Fibroblast of pulmonary artery (primary cell): ENCODE data around the gene RHOB.
"Not testable (repeated sequence)": the region's sequence is repeated elsewhere in the genome, so short reads cannot be mapped to it uniquely, and the experiment has no call there.

Experiments used
- DNase-seq: peaks from one replicate; pipeline ENCODE4 v3.0.0-alpha.2; 2010; ENCODE audit warnings: low read depth
- H3K4me3 ChIP-seq: replicated peaks from 2 replicates; pipeline ENCODE4 v1.5.1; 2011; ENCODE audit warnings: low read depth, mild to moderate bottlenecking, control low read depth, low read length, moderate library complexity
- TF ChIP-seq, protein P1 (sequence below): IDR thresholded peaks from 2 replicates; pipeline ENCODE4 v1.5.1; 2011; ENCODE audit warnings: mild to moderate bottlenecking, control low read depth, low read length, inconsistent platforms; ENCODE audit errors: missing control alignments

Gene RHOB

GRCh38 chr2:20431772-20432171 is 15.1 kb upstream of the RHOB start:
- no peak for DNase-seq

GRCh38 chr2:20432714-20433113 is 14.2 kb upstream of the RHOB start:
- DNase-seq, result no peak
- no peak overlapping the region for H3K4me3 ChIP-seq
- TF ChIP-seq, protein P1, sequence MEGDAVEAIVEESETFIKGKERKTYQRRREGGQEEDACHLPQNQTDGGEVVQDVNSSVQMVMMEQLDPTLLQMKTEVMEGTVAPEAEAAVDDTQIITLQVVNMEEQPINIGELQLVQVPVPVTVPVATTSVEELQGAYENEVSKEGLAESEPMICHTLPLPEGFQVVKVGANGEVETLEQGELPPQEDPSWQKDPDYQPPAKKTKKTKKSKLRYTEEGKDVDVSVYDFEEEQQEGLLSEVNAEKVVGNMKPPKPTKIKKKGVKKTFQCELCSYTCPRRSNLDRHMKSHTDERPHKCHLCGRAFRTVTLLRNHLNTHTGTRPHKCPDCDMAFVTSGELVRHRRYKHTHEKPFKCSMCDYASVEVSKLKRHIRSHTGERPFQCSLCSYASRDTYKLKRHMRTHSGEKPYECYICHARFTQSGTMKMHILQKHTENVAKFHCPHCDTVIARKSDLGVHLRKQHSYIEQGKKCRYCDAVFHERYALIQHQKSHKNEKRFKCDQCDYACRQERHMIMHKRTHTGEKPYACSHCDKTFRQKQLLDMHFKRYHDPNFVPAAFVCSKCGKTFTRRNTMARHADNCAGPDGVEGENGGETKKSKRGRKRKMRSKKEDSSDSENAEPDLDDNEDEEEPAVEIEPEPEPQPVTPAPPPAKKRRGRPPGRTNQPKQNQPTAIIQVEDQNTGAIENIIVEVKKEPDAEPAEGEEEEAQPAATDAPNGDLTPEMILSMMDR, result no peak

More at GRCh38 chr2:20431772-20432171, 15.1 kb upstream of the RHOB start:
- TF ChIP-seq, protein P1, result no peak
- H3K4me3 ChIP-seq, result no peak overlapping the region

- no peak for DNase-seq
- no peak overlapping the region for H3K4me3 ChIP-seq
- TF ChIP-seq, protein P1, result no peak
Observed at GRCh38 chr2:20433249-20433648, 13.6 kb upstream of the RHOB start.

DNA sequence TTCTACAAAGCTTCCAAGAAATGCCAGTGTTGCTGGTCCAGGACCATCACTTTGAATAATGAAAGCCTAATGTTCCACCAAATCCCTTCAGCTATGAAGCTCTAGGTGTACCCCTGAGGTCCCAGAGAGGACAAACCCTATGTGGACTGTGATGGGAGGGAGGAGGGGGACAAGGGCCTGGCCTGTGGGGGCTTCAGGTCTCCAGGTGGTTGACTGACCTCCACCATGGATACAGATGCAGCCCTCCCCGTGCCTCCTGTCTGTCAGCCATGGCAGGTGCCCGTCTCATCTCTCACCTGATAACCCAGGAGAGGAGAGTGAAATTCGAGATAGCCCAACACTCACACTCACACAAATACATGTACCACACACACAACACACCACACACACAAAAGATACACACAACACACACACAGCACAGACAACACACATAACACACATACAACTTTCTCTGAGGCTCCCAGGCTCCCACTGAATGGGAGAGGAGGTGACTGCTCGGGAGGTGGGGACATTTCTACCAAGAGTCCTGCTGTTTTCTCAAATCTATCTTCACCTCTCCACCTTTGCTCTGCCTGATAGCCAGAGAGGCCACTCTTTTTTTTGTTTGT is 12.8 kb upstream of the RHOB start:
- TF ChIP-seq, protein P1, result no peak
- H3K4me3 ChIP-seq, result no peak overlapping the region
- DNase-seq, result no peak

GRCh38 chr2:20434588-20435294 is 12.1 kb upstream of the RHOB start:
- no peak for DNase-seq
- no peak overlapping the region for H3K4me3 ChIP-seq
- TF ChIP-seq, protein P1, result no peak

GRCh38 chr2:20435456-20435855 is 11.4 kb upstream of the RHOB start:
- not testable (repeated sequence) for H3K4me3 ChIP-seq, DNase-seq

DNA sequence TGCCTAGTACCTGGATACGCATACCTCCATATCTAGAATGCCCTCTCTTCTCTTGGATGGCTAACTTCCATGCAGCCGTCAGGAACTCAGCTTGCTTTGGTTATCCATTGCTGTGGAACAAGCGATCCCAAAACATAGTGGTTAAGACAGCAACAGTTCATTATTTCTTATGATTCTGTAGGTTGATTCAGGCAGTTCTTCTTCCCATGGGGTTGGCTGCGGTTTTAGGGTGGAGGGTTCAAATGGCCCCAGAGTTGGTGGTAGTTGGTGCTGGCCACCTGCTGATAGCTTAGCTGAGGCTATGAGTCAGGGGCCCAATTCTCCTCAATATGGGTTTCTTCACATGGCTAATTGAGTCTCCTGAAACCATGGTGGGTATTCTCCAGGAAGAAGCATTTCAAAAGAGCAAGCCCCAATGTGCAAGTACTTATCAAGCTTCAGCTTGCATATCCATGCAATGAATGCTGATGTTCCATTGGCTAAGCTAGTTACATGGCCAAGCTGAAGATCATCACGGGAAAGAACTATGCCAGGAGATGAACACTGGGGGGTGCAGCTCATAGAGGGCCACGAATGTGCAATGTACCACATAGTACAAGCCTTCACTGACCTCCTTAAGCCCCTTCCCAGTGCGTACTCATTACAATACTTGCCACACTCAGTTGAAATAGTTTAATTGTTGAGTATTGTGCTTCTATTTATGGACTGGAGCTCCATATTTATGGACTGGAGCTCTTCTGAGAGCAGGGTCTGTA is 10.0 kb upstream of the RHOB start:
- no peak overlapping the region for H3K4me3 ChIP-seq
- no peak for DNase-seq
- TF ChIP-seq, protein P1, result no peak
